GM12875 (cell line): ENCODE results near the gene VANGL2.

Experiments
- H3K4me3 ChIP-seq: one replicate; pipeline ENCODE4 v1.5.1; 2011; ENCODE audit warnings: low read depth, low read length, control low read depth
- CTCF ChIP-seq: IDR thresholded peaks from 2 replicates; pipeline ENCODE4 v1.5.1; 2011; ENCODE audit warnings: low read depth, mild to moderate bottlenecking, control low read depth, inconsistent platforms, low read length, moderate library complexity, borderline replicate concordance; ENCODE audit not compliant: insufficient read depth

The VANGL2 gene

GRCh38 chr1:160406131-160406968 is 6.0 kb downstream of the VANGL2 start:
- TF ChIP-seq CTCF = no peak
- no peak overlapping the region for H3K4me3 ChIP-seq

- H3K4me3 ChIP-seq = no peak overlapping the region
- TF ChIP-seq CTCF = no peak
Observed at GRCh38 chr1:160407839-160408801, 7.8 kb downstream of the VANGL2 start.

- no peak overlapping the region for H3K4me3 ChIP-seq
- no peak for TF ChIP-seq CTCF
Observed at GRCh38 chr1:160408864-160409263, 8.5 kb downstream of the VANGL2 start.

- H3K4me3 ChIP-seq = no peak overlapping the region
- no peak for TF ChIP-seq CTCF
Observed at GRCh38 chr1:160409486-160409885, 9.1 kb downstream of the VANGL2 start.

- H3K4me3 ChIP-seq = no peak overlapping the region
- TF ChIP-seq CTCF = no peak
Observed at GRCh38 chr1:160410406-160411005, 10.1 kb downstream of the VANGL2 start.

- no peak overlapping the region for H3K4me3 ChIP-seq
- TF ChIP-seq CTCF = no peak
Observed at GRCh38 chr1:160411271-160412027, 11.1 kb downstream of the VANGL2 start.
